HCT116 (cell line): ENCODE measurements around the gene KSR1. TPM values are rescaled to one million over a fixed set of nuclear protein-coding genes. Genes with fewer than 3 reads are reported as not detected.
"Not testable (repeated sequence)": the region's sequence is repeated elsewhere in the genome, so short reads cannot be mapped to it uniquely, and the experiment has no call there.

ENCODE experiments used
- ATAC-seq: fragments of 200-7000 bp; cut with Tn5 transposase; 2 replicates; pipeline ENCODE4 v1.9.1; 2020; ENCODE audit warnings: mild to moderate bottlenecking, moderate library complexity
- BruUV-seq: library from RNA; stranded (reverse); fragments of 400-500 nt; replicated peaks from 2 replicates; lab custom pipeline; 2021; lab: Mats Ljungman, UMichigan
- CTCF ChIA-PET: fragments of 300-600 bp; sonication (Branson Sonifier 250); formaldehyde crosslinking; loops from one replicate; lab custom pipeline; 2021; ENCODE audit warnings: antibody characterized with exemption; lab: Charles Lee
- POLR2A ChIA-PET: fragments of 300-600, 350-600 bp; sonication (Branson Sonifier 250); formaldehyde crosslinking; loops from one replicate; lab custom pipeline; 2021; ENCODE audit warnings: antibody characterized with exemption; lab: Charles Lee
- RAD21 ChIA-PET, 2 experiments: fragments of 300-600 bp; sonication (Branson Sonifier 250); formaldehyde crosslinking; loops; one replicate each; lab custom pipeline; 2023; ENCODE audit warnings: low total read pairs in 2 of 2; ENCODE audit not compliant: uncharacterized antibody in 2 of 2, unreplicated experiment in 2 of 2, low non-redundant PET in 1 of 2; lab: Charles Lee
- DNase-seq: peaks from one replicate; pipeline ENCODE4 v3.0.0-alpha.2; 2010; ENCODE audit warnings: low read depth, low spot score
- H2AFZ ChIP-seq: fragments of 200-600 bp; shearing (Covaris generic), sonication (generic); 2 replicates; pipeline ENCODE4 v1.6.1; 2017; ENCODE audit warnings: low read depth, mixed run types, mixed read lengths, antibody characterized with exemption, low read length; ENCODE audit not compliant: poor library complexity, severe bottlenecking
- H3K27ac ChIP-seq: 2 replicates; pipeline ENCODE4 v1.5.1; 2012; ENCODE audit warnings: low read depth, low read length
- H3K27me3 ChIP-seq: fragments of 200-600 bp; sonication (generic); 2 replicates; pipeline ENCODE4 v1.6.1; 2016; ENCODE audit warnings: mixed run types, low read length, mixed read lengths; ENCODE audit not compliant: insufficient read depth
- H3K36me3 ChIP-seq, 2 experiments: fragments of 200-500 bp in 1 of 2; fragments of 200-600 bp in 1 of 2; sonication (Bioruptor generic) in 1 of 2; sonication (generic) in 1 of 2; 2 replicates each; pipeline versions ENCODE4 v1.5.1 to v1.6.1; 2014 to 2016; ENCODE audit warnings: low read length in 2 of 2, inconsistent platforms in 1 of 2, mixed read lengths in 1 of 2, mixed run types in 1 of 2; ENCODE audit not compliant: insufficient read depth in 2 of 2, control insufficient read depth in 1 of 2
- H3K4me1 ChIP-seq, 2 experiments: fragments of 200-600 bp in 1 of 2; sonication (generic) in 1 of 2; 2 replicates each; pipeline versions ENCODE4 v1.5.1 to v1.6.1; 2012 to 2017; ENCODE audit warnings: low read length in 2 of 2, inconsistent platforms in 1 of 2, mild to moderate bottlenecking in 1 of 2, mixed read lengths in 1 of 2, mixed run types in 1 of 2, moderate library complexity in 1 of 2; ENCODE audit not compliant: insufficient read depth in 2 of 2, control insufficient read depth in 1 of 2
- H3K4me2 ChIP-seq: fragments of 200-600 bp; sonication (generic); 2 replicates; pipeline ENCODE4 v1.6.1; 2017; ENCODE audit warnings: mixed run types, low read length, mixed read lengths
- H3K4me3 ChIP-seq, 2 experiments: fragments of 200-600 bp in 1 of 2; sonication (generic) in 1 of 2; replicated peaks in 1 of 2; 2 replicates each; pipeline ENCODE4 v1.5.1; 2011 to 2016; ENCODE audit warnings: low read length in 2 of 2, control low read depth in 1 of 2, low read depth in 1 of 2, mild to moderate bottlenecking in 1 of 2, mixed read lengths in 1 of 2, mixed run types in 1 of 2
- H3K79me2 ChIP-seq: fragments of 200-600 bp; sonication (generic); 2 replicates; pipeline ENCODE4 v1.6.1; 2017; ENCODE audit warnings: mild to moderate bottlenecking, mixed run types, low read length, moderate library complexity, mixed read lengths; ENCODE audit not compliant: insufficient read depth
- H3K9ac ChIP-seq: fragments of 200-600 bp; sonication (generic); 2 replicates; pipeline ENCODE4 v1.6.1; 2016; ENCODE audit warnings: low read length, mixed read lengths
- H3K9me2 ChIP-seq: fragments of 200-600 bp; sonication (generic), shearing (Covaris generic); 2 replicates; pipeline ENCODE4 v1.6.1; 2017; ENCODE audit warnings: mixed run types, mild to moderate bottlenecking, moderate library complexity; ENCODE audit not compliant: insufficient read depth
- H3K9me3 ChIP-seq, 2 experiments: fragments of 200-500 bp in 1 of 2; fragments of 200-600 bp in 1 of 2; sonication (Bioruptor generic) in 1 of 2; sonication (generic) in 1 of 2; 2 replicates each; pipeline ENCODE4 v1.6.1; 2014 to 2017; ENCODE audit warnings: low read length in 2 of 2, mixed read lengths in 2 of 2, inconsistent platforms in 1 of 2, low read depth in 1 of 2, mild to moderate bottlenecking in 1 of 2, mixed run types in 1 of 2, moderate library complexity in 1 of 2; ENCODE audit not compliant: control insufficient read depth in 1 of 2, insufficient read depth in 1 of 2
- H4K20me1 ChIP-seq: fragments of 200-600 bp; sonication (generic), shearing (Covaris generic); 2 replicates; pipeline ENCODE4 v1.6.1; 2017; ENCODE audit warnings: mixed run types, mild to moderate bottlenecking, moderate library complexity; ENCODE audit not compliant: insufficient read depth
- EGR1 ChIP-seq: IDR thresholded peaks from 2 replicates; pipeline ENCODE4 v1.6.1; 2012; ENCODE audit warnings: low read depth
- FOSL1 ChIP-seq: IDR thresholded peaks from 2 replicates; pipeline ENCODE4 v1.6.1; 2012; ENCODE audit warnings: low read depth
- POLR2A ChIP-seq: IDR thresholded peaks from 2 replicates; pipeline ENCODE4 v1.7.0; 2011; ENCODE audit warnings: borderline replicate concordance; ENCODE audit not compliant: insufficient read depth, insufficient read length; ENCODE audit errors: extremely low read depth
- YY1 ChIP-seq: IDR thresholded peaks from 2 replicates; pipeline ENCODE4 v1.6.1; 2011; ENCODE audit warnings: low read length, low read depth, moderate library complexity, mild to moderate bottlenecking; ENCODE audit not compliant: insufficient replicate concordance; ENCODE audit errors: extremely low read depth
- intact Hi-C: fragments of 100-400 bp; cut with micrococcal nuclease; formaldehyde crosslinking; loops from 2 replicates; pipeline ENCODE4 v1.10.0; 2022
- total RNA-seq: library from RNA; stranded (reverse); gene quantifications from one replicate; pipeline ENCODE4 v1.2.1, GENCODE V29; 2021; ENCODE audit not compliant: unreplicated experiment

Gene KSR1
- total RNA-seq, 1 experiment from 2014 or later, result 16.5 TPM

DNA sequence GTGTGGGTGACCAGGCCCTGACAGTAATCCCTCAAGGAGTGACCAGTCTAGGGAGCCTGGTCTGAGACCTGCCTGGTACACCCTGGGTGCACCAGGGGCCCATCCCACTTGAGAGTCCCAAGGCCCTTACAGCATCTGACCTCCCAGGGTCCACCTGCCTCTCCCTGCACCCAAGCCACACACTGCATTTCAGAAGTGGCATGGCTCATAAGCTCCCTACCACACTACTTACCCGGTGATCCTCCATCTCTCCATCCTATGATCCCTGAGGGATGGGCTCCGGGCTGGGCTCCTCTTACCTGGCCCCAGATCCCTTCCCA is 215.3 kb downstream of the KSR1 start:
- ChIA-PET CTCF (no interaction called here), RAD21 (no interaction called here), POLR2A (no interaction called here)
- no peak overlapping the region for H3K4me3 ChIP-seq
- intact Hi-C loops, result no loop called here
- H3K27ac ChIP-seq, result no peak overlapping the region
- H3K9me3 ChIP-seq, result no peaks in the 10 kb centered on the region
- no peak overlapping the region for H3K9ac ChIP-seq
- H3K27me3 ChIP-seq, result no peaks in the 10 kb centered on the region
- H4K20me1 ChIP-seq, result no peaks in the 10 kb centered on the region
- no peak for TF ChIP-seq YY1
- no peak for TF ChIP-seq EGR1
- TF ChIP-seq POLR2A, result no peak
- H2AFZ ChIP-seq, result no peak overlapping the region
- H3K79me2 ChIP-seq, result no peaks in the 10 kb centered on the region
- DNase-seq (no peak), ATAC-seq (no peak)
- no peaks in the 10 kb centered on the region for H3K9me2 ChIP-seq
- no peak overlapping the region for H3K4me2 ChIP-seq
- H3K36me3 ChIP-seq, result no peaks in the 10 kb centered on the region
- BruUV-seq, result no TSS peak
- peaks cover 0 to under 1% of the 10 kb centered on the region in 2 experiments; a peak in 1 of 4 replicates for H3K4me1 ChIP-seq

DNA sequence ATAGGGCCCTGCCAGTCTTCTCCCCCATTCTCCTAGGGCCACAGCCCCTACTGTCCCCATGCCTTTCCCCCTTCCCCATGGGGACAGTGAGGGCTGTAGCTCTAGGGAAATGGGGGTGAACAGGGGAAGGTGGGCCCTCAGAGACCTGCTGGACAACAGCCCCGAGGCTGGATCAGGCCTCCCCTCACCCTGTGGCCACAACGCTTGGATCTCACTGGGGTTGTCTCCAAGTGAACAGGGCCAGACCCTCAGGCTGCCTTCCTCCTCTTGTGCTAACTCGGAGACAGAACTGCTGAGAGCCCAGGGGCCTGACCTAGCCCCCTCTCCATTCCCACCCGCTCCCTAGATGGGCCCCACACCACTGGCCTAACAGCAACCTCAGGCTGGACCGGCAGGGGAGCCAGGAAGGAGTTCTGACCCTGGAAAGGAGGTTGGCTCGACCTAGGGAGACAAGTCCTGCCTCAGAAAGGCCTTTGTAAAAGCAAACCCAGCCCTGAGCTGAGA is 215.8 kb downstream of the KSR1 start:
- POLR2A ChIA-PET, H3K4me1 ChIP-seq, CTCF ChIA-PET, H3K9me3 ChIP-seq, RAD21 ChIA-PET, H3K79me2 ChIP-seq, H3K4me2 ChIP-seq, H3K36me3 ChIP-seq, H3K9me2 ChIP-seq, H3K27me3 ChIP-seq, H4K20me1 ChIP-seq, H3K9ac ChIP-seq, intact Hi-C loops, H2AFZ ChIP-seq, H3K4me3 ChIP-seq, BruUV-seq, DNase-seq, H3K27ac ChIP-seq, ATAC-seq: not testable (repeated sequence)

DNA sequence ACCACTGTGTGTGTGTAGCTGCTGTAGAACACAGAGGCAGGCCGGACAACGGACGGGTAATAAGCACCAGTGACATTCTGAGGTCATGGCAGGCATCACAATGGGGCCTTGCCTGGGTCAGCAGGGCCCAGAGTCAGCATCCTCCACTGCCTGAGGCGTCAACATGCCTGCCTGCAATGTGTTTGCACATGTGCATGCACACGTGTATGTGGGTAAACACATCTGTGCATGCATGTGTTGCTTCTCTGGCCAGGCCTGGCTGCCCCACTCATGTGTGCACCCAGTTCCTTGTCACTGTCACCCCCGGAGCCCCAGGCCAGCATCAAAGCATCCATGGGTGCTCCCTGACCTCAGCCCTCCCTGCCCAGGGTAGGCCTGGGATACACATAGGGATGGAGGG is 218.1 kb downstream of the KSR1 start:
- H3K9me2 ChIP-seq, result no peaks in the 10 kb centered on the region
- ChIA-PET RAD21 (no interaction called here), CTCF (no interaction called here), POLR2A (no interaction called here)
- H3K9ac ChIP-seq, result no peak overlapping the region
- H3K27me3 ChIP-seq, result no peaks in the 10 kb centered on the region
- H3K9me3 ChIP-seq, result no peaks in the 10 kb centered on the region
- DNase-seq (no peak), ATAC-seq (no peak)
- no peak overlapping the region for H3K4me3 ChIP-seq
- no peaks in the 10 kb centered on the region for H4K20me1 ChIP-seq
- no peak overlapping the region for H3K4me2 ChIP-seq
- no peak overlapping the region for H3K27ac ChIP-seq
- TF ChIP-seq FOSL1, result no peak
- no peaks in the 10 kb centered on the region for H3K79me2 ChIP-seq
- intact Hi-C loops, result no loop called here
- no peak overlapping the region for H2AFZ ChIP-seq
- BruUV-seq, result no TSS peak
- H3K36me3 ChIP-seq, result no peaks in the 10 kb centered on the region
- peaks cover 0 to 3% of the 10 kb centered on the region in 2 experiments; a peak in 1 of 4 replicates for H3K4me1 ChIP-seq

Other genes starting within 250 kb of the KSR1 start
- 88.0 TPM for gene WSB1, start 162.3 kb upstream of the KSR1 start, total RNA-seq
- gene LGALS9, start 174.7 kb downstream of the KSR1 start, total RNA-seq, result 1.9 TPM